Lung (tissue), 12 donors: ENCODE measurements around the gene TTC8. TPM values are rescaled to one million over a fixed set of nuclear protein-coding genes. Genes with fewer than 3 reads are reported as not detected.

Experiments used
- ATAC-seq: fragments of 200-7000 bp; cut with Tn5 transposase; one replicate; pipeline ENCODE4 v1.9.1; 2020; ENCODE audit warnings: moderate number of reproducible peaks; ENCODE audit not compliant: insufficient read depth, low FRiP score
- DNase-seq, 3 donors: peaks; one replicate each; pipeline ENCODE4 v3.0.0-alpha.2; 2013 to 2017
- H3K27ac ChIP-seq, 2 donors: one replicate each; pipeline ENCODE4 v1.5.1; 2013; ENCODE audit warnings: mild to moderate bottlenecking in 2 of 2, moderate library complexity in 2 of 2, control low read depth in 1 of 2, inconsistent platforms in 1 of 2, low read depth in 1 of 2, low read length in 1 of 2
- H3K27me3 ChIP-seq, 3 donors: one replicate each; pipeline ENCODE4 v1.5.1; 2013; ENCODE audit warnings: low read length in 2 of 3; ENCODE audit not compliant: control insufficient read depth in 3 of 3, insufficient read depth in 3 of 3
- H3K36me3 ChIP-seq, 4 donors: one replicate each; pipeline ENCODE4 v1.5.1; 2013; ENCODE audit warnings: low read length in 4 of 4, mild to moderate bottlenecking in 1 of 4, moderate library complexity in 1 of 4; ENCODE audit not compliant: control insufficient read depth in 4 of 4, insufficient read depth in 4 of 4
- H3K4me1 ChIP-seq, 5 donors: one replicate each; pipeline ENCODE4 v1.5.1; 2013; ENCODE audit warnings: low read length in 5 of 5, mild to moderate bottlenecking in 2 of 5, moderate library complexity in 1 of 5; ENCODE audit not compliant: control insufficient read depth in 5 of 5, insufficient read depth in 5 of 5
- H3K4me3 ChIP-seq: one replicate; pipeline ENCODE4 v1.5.1; 2013; ENCODE audit warnings: mild to moderate bottlenecking, control low read depth, moderate library complexity
- H3K9ac ChIP-seq, 2 donors: one replicate each; pipeline ENCODE4 v1.5.1; 2013; ENCODE audit warnings: low read length in 2 of 2, control low read depth in 1 of 2; ENCODE audit not compliant: insufficient read depth in 1 of 2
- H3K9me3 ChIP-seq, 4 donors: one replicate each; pipeline ENCODE4 v1.5.1; 2013; ENCODE audit warnings: low read length in 3 of 4, mild to moderate bottlenecking in 1 of 4, moderate library complexity in 1 of 4; ENCODE audit not compliant: control insufficient read depth in 4 of 4, insufficient read depth in 3 of 4
- WGBS, 2 donors: extraction: QIAGEN DNeasy Blood & Tissue Kit; methylation state at CpG; one replicate each; pipeline ENCODE4 v1.1.7; 2013; 5-methylcytosine and 5-hydroxymethylcytosine counted together
- polyA plus RNA-seq, 2 donors: library from polyadenylated mRNA; stranded (reverse); fragments of 200-250 nt; gene quantifications; one replicate each; pipeline ENCODE4 v1.2.1, GENCODE V29; 2013
- total RNA-seq, 2 donors: library from RNA; depleted of rRNA in 1 of 2; stranded (reverse); fragments of >200 nt in 1 of 2; gene quantifications; one replicate each; pipeline ENCODE4 v1.2.1, GENCODE V29; 2014 to 2021
- TF ChIP-seq, protein P1 (sequence below): IDR thresholded peaks from 2 replicates; pipeline ENCODE4 v1.5.1; 2012; ENCODE audit warnings: mild to moderate bottlenecking; ENCODE audit errors: control extremely low read depth, extremely low read depth
- donor health status: control.
- donor health status: control.
- donor health status: Bipolar disorder and iron deficiency.
- donor health status: healthy.
- donor health status: DM: yes; HTN: yes; CAD: no.

Gene TTC8
- total and polyA plus RNA-seq, 4 donors, result 9.6 to 29.8 (median 16.0) TPM

GRCh38 chr14:88825503-88825902, 1.1 kb downstream of the TTC8 start:
- 93 to 95% methylated on average over 9 of the region's 9 CpGs for WGBS, 2 donors

DNA sequence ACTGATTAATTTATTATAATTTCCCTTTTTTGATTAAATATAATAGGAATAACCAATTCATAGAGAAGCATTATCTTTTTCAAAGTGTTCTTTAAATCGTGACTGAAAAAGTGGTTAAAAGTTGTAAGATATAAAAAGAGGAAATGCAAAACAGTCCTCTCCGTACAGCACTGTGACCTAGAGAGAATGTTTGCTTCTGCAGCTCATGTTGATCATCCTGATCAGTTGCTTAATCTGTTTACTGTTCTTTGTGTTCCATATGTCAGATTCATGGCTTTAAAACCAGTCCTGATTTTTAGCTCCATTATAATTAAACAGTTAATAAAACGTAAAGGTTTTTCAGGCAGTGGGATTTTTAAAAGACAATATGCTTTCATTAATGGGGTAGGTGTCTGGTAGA, 4.7 kb downstream of the TTC8 start:
- 29 to 48% methylated on average over 3 of the region's 3 CpGs for WGBS, 2 donors
- no peak for DNase-seq
- TF ChIP-seq, protein P1, sequence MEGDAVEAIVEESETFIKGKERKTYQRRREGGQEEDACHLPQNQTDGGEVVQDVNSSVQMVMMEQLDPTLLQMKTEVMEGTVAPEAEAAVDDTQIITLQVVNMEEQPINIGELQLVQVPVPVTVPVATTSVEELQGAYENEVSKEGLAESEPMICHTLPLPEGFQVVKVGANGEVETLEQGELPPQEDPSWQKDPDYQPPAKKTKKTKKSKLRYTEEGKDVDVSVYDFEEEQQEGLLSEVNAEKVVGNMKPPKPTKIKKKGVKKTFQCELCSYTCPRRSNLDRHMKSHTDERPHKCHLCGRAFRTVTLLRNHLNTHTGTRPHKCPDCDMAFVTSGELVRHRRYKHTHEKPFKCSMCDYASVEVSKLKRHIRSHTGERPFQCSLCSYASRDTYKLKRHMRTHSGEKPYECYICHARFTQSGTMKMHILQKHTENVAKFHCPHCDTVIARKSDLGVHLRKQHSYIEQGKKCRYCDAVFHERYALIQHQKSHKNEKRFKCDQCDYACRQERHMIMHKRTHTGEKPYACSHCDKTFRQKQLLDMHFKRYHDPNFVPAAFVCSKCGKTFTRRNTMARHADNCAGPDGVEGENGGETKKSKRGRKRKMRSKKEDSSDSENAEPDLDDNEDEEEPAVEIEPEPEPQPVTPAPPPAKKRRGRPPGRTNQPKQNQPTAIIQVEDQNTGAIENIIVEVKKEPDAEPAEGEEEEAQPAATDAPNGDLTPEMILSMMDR, result no peak
- Histone ChIP-seq H3K4me3 (no peak overlapping the region), H3K9me3 (no peaks in the 10 kb centered on the region), H3K27me3 (no peaks in the 10 kb centered on the region), H3K4me1 (peaks cover 0 to 17% (median 5%) of the 10 kb centered on the region in 5 donors), H3K9ac (no peak overlapping the region), H3K27ac (peak overlapping the region in 1 of 2 donors; percentile 6), H3K36me3 (peaks cover 0 to 3% (median 0%) of the 10 kb centered on the region in 4 donors)
- ATAC-seq, result no peak

More at GRCh38 chr14:88825503-88825902, 1.1 kb downstream of the TTC8 start:
- no peak overlapping the region for H3K27ac ChIP-seq
- DNase-seq (no peak), ATAC-seq (no peak)
- H3K9me3 ChIP-seq, result no peaks in the 10 kb centered on the region
- no peaks in the 10 kb centered on the region for H3K27me3 ChIP-seq
- peaks cover 0 to 10% (median 0%) of the 10 kb centered on the region in 5 donors for H3K4me1 ChIP-seq
- TF ChIP-seq, protein P1, result no peak
- H3K9ac ChIP-seq, result peak overlapping the region in 1 of 2 donors; percentile 98
- H3K4me3 ChIP-seq, result no peak overlapping the region
- H3K36me3 ChIP-seq, result no peaks in the 10 kb centered on the region

DNA sequence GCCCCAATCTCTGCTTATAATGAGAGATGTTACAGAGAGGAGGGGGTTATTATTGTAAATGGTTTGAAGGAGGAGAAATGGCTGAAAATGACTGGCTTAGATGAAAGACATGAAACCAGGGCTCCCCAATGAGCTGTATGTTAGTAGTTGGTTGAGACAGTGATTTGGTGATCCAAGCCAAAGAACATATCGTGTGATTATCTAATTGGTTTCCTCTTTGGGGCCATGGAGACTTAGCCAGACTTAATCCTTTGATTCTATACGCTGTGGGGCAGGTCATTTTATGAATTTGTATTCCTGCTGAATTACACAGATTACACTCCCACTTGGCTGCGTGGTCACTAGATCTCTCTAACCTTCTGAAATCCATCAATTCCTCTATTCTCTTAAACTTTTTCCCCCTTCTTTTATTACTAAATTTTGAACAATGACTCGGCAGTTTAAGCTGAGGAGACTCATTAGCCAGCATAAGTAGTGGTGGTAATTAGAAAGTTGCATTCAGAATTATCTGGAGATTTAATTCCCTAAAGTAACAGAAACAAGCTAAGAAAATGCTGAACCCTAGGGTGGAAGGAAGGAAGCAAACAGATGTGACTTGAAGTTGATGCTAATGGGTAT, 5.3 kb downstream of the TTC8 start:
- WGBS, 2 donors, result 48 to 76% methylated on average over 4 of the region's 4 CpGs
- peaks cover 0 to 22% (median 7%) of the 10 kb centered on the region in 5 donors for H3K4me1 ChIP-seq
- ATAC-seq (no peak), DNase-seq (no peak)
- H3K4me3 ChIP-seq, result no peak overlapping the region
- H3K36me3 ChIP-seq, result peaks cover 0 to 3% (median 0%) of the 10 kb centered on the region in 4 donors
- no peak overlapping the region for H3K9ac ChIP-seq
- peak overlapping the region in 1 of 2 donors; percentile 6 for H3K27ac ChIP-seq
- TF ChIP-seq, protein P1, result no peak
- H3K9me3 ChIP-seq, result no peaks in the 10 kb centered on the region
- H3K27me3 ChIP-seq, result no peaks in the 10 kb centered on the region
